Ectodermal cell (in vitro differentiated cells): ENCODE data around the gene FBXO42.
A peak's percentile ranks its signal among the peaks of the same experiment; 100 is the strongest.

Experiments
- H3K27ac ChIP-seq: 2 replicates; pipeline ENCODE4 v1.7.0; 2013; ENCODE audit warnings: mild to moderate bottlenecking, low read depth, low read length; ENCODE audit not compliant: insufficient read depth, poor library complexity, severe bottlenecking
- H3K27me3 ChIP-seq: 2 replicates; pipeline ENCODE4 v1.7.0; 2013; ENCODE audit warnings: mild to moderate bottlenecking, low read length; ENCODE audit not compliant: insufficient read depth, control insufficient read depth, poor library complexity, severe bottlenecking
- H3K36me3 ChIP-seq: one replicate; pipeline ENCODE4 v1.7.0; 2013; ENCODE audit warnings: low read length; ENCODE audit not compliant: control insufficient read depth, insufficient read depth
- H3K4me1 ChIP-seq: one replicate; pipeline ENCODE4 v1.7.0; 2013; ENCODE audit warnings: low read length; ENCODE audit not compliant: control insufficient read depth, insufficient read depth
- H3K4me3 ChIP-seq: 2 replicates; pipeline ENCODE4 v1.7.0; 2013; ENCODE audit warnings: low read depth, low read length, control low read depth; ENCODE audit not compliant: insufficient read depth
- H3K9me3 ChIP-seq: 2 replicates; pipeline ENCODE4 v1.7.0; 2013; ENCODE audit warnings: mild to moderate bottlenecking, low read length, moderate library complexity; ENCODE audit not compliant: control insufficient read depth
- WGBS, 2 experiments: methylation state at CpG; one replicate each; pipeline ENCODE4 v1.1.7; 2013; ENCODE audit warnings: missing lambda C conversion rate in 2 of 2; 5-methylcytosine and 5-hydroxymethylcytosine counted together

Gene FBXO42

DNA sequence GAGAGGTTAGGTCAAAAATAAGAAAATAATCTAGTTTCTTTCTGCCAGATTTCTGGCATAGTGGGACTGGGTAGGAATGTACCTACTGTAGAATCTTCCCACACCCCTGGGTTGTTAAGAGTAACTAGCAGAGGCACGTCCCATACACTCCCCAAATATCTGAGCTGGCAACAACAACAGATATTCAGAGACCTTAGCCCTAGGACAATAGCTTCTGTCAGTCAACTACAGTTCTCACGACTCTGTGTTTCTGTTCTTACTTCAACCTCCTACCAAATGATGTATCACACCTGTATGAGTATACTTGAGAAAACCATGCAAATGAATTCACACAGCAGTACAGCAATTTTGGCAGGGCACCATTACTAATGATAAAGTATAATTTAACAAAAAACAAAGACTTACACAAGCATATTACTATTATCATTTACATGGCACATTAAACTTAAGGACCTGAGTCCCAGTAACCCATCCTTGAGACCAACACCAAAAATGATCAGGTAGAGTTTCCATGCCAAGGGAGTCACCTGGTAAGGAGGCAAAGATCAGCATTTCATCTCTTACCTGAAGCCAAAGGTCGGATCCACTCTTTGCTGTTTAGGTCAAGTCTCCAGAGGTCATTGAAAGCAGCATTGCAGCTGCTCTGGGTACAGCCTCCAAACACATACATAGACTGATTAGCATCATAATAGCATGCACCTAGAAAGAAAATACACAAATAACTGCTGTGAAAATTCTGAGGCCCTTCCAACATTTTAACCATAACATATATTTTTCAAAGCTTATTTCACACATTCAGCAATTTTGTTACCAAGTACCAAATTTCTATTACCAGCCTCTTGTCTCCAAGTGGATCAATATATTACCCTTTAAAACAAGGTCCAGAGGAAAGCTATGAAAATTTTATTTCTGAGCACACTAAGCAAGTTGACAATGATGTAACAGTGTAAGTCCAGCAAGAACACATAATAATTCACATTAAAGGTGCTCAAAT is 57.8 kb downstream of the FBXO42 start:
- WGBS, 2 experiments: 81 to 87% methylated on average over 3 of the region's 3 CpGs
- Histone ChIP-seq H3K4me1 (no peaks in the 10 kb centered on the region), H3K27ac (no peak overlapping the region), H3K9me3 (no peaks in the 10 kb centered on the region), H3K4me3 (no peak overlapping the region), H3K36me3 (peaks cover 6% of the 10 kb centered on the region), H3K27me3 (no peaks in the 10 kb centered on the region)

GRCh38 chr1:16293538-16293937 is 58.7 kb downstream of the FBXO42 start:
- Histone ChIP-seq H3K27ac (no peak overlapping the region), H3K36me3 (peaks cover 12% of the 10 kb centered on the region), H3K4me3 (no peak overlapping the region), H3K9me3 (no peaks in the 10 kb centered on the region), H3K27me3 (no peaks in the 10 kb centered on the region), H3K4me1 (no peaks in the 10 kb centered on the region)
- WGBS, 2 experiments: 85 to 100% methylated on average over 1 of the region's 1 CpG

DNA sequence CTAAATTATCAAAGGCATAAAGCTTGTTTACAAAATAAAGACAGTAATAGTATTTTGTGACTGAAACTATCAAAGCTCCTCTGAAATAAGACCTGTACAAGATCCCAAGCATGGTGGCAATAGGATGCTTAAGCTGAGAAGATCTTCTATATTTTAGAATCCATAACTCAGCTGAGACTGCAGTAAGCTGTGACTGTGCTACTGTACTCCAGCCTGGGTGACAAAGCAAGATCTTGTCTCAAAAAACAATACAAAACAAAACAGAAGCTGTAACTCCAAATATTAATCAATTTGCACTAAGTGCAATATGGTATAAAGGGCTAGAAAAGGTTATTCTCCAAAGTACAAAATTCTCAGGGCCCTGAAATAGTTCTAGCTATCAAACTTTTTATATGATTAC is 59.5 kb downstream of the FBXO42 start:
- Histone ChIP-seq H3K36me3 (peaks cover 13% of the 10 kb centered on the region), H3K4me3 (no peak overlapping the region), H3K4me1 (no peaks in the 10 kb centered on the region), H3K27me3 (no peaks in the 10 kb centered on the region), H3K27ac (no peak overlapping the region), H3K9me3 (no peaks in the 10 kb centered on the region)

DNA sequence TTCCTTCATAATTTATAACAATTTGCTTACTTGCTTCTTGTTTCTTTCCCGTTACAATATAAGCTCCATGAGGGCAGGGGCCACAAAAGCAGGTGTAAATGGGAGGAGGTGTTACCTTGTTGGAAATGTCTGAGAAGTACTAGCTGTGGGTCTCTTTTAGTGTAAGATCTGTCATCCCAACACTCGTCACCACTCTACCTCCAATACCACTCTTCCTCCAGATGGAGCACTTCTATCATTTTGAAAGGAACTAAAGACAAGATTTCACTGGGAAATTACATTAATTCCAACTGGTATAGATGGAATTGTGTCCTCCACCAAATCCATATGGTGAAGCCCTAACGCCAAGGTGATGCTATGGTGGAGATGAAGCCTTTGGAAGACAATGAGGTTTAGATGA is 62.3 kb downstream of the FBXO42 start:
- WGBS, 2 experiments: 90 to 100% methylated on average over 2 to 3 of the region's 3 CpGs
- Histone ChIP-seq H3K9me3 (no peaks in the 10 kb centered on the region), H3K27me3 (no peaks in the 10 kb centered on the region), H3K36me3 (peaks cover 13% of the 10 kb centered on the region), H3K4me1 (no peaks in the 10 kb centered on the region), H3K27ac (no peak overlapping the region), H3K4me3 (no peak overlapping the region)

DNA sequence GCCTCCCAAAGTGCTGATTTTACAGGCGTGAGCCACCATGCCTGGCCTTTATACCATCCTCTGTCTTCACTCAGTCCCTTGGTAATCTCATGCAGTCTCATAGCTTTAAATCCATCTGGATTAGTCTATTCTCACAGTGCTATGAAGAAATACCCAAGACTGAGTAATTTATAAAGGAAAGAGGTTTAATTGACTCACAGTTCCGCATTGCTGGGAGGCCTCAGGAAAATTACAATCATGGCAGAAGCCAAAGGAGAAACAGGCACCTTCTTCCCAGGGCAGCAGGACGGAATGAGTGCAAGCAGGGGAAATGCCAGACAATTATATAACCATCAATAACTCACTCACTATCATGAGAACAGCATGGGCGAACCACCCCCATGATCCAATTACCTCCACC is 66.2 kb downstream of the FBXO42 start:
- no peaks in the 10 kb centered on the region for H3K9me3 ChIP-seq
- H3K27ac ChIP-seq: no peak overlapping the region
- H3K4me1 ChIP-seq: no peaks in the 10 kb centered on the region
- peaks cover 7% of the 10 kb centered on the region for H3K36me3 ChIP-seq
- 91 to 92% methylated on average over 4 of the region's 4 CpGs for WGBS, 2 experiments
- no peak overlapping the region for H3K4me3 ChIP-seq
- H3K27me3 ChIP-seq: no peaks in the 10 kb centered on the region

GRCh38 chr1:16281765-16282164 is 70.5 kb downstream of the FBXO42 start:
- Histone ChIP-seq H3K36me3 (no peaks in the 10 kb centered on the region), H3K4me3 (no peak overlapping the region), H3K27ac (no peak overlapping the region), H3K9me3 (no peaks in the 10 kb centered on the region), H3K27me3 (no peaks in the 10 kb centered on the region), H3K4me1 (no peaks in the 10 kb centered on the region)
- WGBS, 2 experiments: 89 to 98% methylated on average over 2 of the region's 2 CpGs

DNA sequence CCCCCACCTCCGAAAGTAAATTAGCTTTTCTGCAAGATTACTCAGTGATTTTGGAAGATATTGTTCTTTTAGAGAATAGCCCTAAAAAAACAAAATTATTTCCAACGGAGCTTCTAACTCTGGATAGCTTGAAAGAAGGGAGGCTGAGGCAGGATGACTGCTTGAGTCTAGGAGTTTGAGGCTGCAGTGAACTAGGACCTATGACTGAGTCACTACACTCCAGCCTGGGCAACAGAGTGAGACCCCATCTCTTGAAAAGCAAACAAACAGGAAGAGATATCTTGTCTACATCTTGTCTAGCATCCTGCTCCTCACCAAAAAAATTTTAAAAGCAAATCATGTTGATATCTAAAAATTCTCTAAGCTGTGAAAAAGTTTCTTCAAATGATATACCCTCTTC is 73.1 kb downstream of the FBXO42 start:
- no peaks in the 10 kb centered on the region for H3K9me3 ChIP-seq
- H3K4me1 ChIP-seq: no peaks in the 10 kb centered on the region
- H3K27ac ChIP-seq: no peak overlapping the region
- H3K36me3 ChIP-seq: no peaks in the 10 kb centered on the region
- 100% methylated on average over 1 to 2 of the region's 2 CpGs for WGBS, 2 experiments
- no peaks in the 10 kb centered on the region for H3K27me3 ChIP-seq
- no peak overlapping the region for H3K4me3 ChIP-seq

- H3K36me3 ChIP-seq: no peaks in the 10 kb centered on the region
- no peaks in the 10 kb centered on the region for H3K27me3 ChIP-seq
- no peaks in the 10 kb centered on the region for H3K4me1 ChIP-seq
- no peaks in the 10 kb centered on the region for H3K9me3 ChIP-seq
- 94 to 96% methylated on average over 5 to 6 of the region's 6 CpGs for WGBS, 2 experiments
- no peak overlapping the region for H3K4me3 ChIP-seq
- peak overlapping the region; percentile 6 for H3K27ac ChIP-seq
These were observed 75.8 kb downstream of the FBXO42 start for GRCh38 chr1:16276302-16277030.

- H3K36me3 ChIP-seq: no peaks in the 10 kb centered on the region
- H3K4me3 ChIP-seq: no peak overlapping the region
- H3K27me3 ChIP-seq: no peaks in the 10 kb centered on the region
- 96 to 98% methylated on average over 7 of the region's 7 CpGs for WGBS, 2 experiments
- H3K27ac ChIP-seq: no peak overlapping the region
- H3K4me1 ChIP-seq: no peaks in the 10 kb centered on the region
- no peaks in the 10 kb centered on the region for H3K9me3 ChIP-seq
These were observed 76.7 kb downstream of the FBXO42 start for GRCh38 chr1:16275591-16275990.

DNA sequence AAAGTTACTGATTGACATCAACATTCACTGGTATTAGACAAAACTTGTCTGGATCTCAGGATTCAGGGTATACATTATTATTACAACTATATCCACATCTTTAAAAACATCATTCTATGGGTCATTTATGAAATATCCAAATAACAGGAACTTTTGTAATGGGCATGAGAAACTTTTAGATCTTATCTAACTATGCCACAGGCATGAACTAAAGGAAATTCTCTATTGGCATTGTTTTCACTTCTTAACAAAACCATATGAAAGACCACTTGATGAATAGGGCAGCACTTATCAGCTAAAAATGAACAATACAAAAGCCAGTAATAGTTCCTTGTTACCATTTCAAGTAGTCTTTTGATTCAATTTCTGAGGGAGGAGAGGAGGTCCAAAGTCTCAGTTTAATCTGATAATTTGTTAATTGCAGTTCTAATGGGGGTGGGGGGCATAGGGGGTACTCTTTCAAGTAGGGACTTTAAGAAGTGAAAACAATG is 84.5 kb downstream of the FBXO42 start:
- Histone ChIP-seq H3K4me3 (no peak overlapping the region), H3K9me3 (no peaks in the 10 kb centered on the region), H3K36me3 (no peaks in the 10 kb centered on the region), H3K4me1 (no peaks in the 10 kb centered on the region), H3K27me3 (no peaks in the 10 kb centered on the region), H3K27ac (no peak overlapping the region)
